Stimulated activated memory B cell treated with anti-CD40 and anti-IgM and Interleukin-4, amounts not matched to agents 10 μg/mL and 1 μg/mL and 100 μg/mL, for 72 hours (primary cell): ENCODE measurements around the gene TRPV2.

Experiments used
- ATAC-seq: fragments of 150-1000 bp; cut with Tn5 transposase; 2 replicates; pipeline ENCODE4 v1.10.0; 2021
- H3K27ac Mint-ChIP-seq: one replicate; pipeline ENCODE4 v1.8.0; 2022; ENCODE audit warnings: mild to moderate bottlenecking, mixed read lengths
- H3K27me3 Mint-ChIP-seq: one replicate; pipeline ENCODE4 v1.8.0; 2022; ENCODE audit warnings: mixed read lengths
- H3K36me3 Mint-ChIP-seq: one replicate; pipeline ENCODE4 v1.8.0; 2022; ENCODE audit warnings: mixed read lengths
- H3K4me1 Mint-ChIP-seq: one replicate; pipeline ENCODE4 v1.8.0; 2022; ENCODE audit warnings: mixed read lengths
- H3K4me3 Mint-ChIP-seq: one replicate; pipeline ENCODE4 v1.8.0; 2022; ENCODE audit warnings: mild to moderate bottlenecking, moderate library complexity, mixed read lengths
- H3K9me3 Mint-ChIP-seq: one replicate; pipeline ENCODE4 v1.8.0; 2022; ENCODE audit warnings: mixed read lengths

TRPV2 gene

DNA sequence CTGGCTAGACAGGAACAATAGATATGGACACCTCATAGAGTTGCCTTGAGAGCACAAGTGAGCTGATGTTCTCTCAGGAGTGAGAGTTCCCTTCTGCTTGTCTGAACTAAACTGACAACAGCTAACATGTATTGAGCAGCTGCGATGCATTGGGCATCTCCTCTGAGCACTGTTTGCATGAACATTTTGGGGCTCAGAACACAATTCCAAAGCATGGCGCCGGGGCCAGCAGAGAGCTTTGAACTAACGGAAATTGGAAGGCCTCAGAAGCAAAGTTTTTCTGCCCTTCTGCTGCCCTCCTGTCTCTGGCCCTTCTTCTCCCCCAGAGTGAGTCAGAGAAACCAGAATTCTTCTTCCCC, 38.1 kb downstream of the TRPV2 start:
- peaks cover 11% of the 10 kb centered on the region for H3K4me1 Mint-ChIP-seq
- peaks cover 27% of the 10 kb centered on the region for H3K36me3 Mint-ChIP-seq
- no peak overlapping the region for H3K4me3 Mint-ChIP-seq
- H3K9me3 Mint-ChIP-seq: no peaks in the 10 kb centered on the region
- no peaks in the 10 kb centered on the region for H3K27me3 Mint-ChIP-seq
- H3K27ac Mint-ChIP-seq: no peak overlapping the region
- no peak for ATAC-seq

DNA sequence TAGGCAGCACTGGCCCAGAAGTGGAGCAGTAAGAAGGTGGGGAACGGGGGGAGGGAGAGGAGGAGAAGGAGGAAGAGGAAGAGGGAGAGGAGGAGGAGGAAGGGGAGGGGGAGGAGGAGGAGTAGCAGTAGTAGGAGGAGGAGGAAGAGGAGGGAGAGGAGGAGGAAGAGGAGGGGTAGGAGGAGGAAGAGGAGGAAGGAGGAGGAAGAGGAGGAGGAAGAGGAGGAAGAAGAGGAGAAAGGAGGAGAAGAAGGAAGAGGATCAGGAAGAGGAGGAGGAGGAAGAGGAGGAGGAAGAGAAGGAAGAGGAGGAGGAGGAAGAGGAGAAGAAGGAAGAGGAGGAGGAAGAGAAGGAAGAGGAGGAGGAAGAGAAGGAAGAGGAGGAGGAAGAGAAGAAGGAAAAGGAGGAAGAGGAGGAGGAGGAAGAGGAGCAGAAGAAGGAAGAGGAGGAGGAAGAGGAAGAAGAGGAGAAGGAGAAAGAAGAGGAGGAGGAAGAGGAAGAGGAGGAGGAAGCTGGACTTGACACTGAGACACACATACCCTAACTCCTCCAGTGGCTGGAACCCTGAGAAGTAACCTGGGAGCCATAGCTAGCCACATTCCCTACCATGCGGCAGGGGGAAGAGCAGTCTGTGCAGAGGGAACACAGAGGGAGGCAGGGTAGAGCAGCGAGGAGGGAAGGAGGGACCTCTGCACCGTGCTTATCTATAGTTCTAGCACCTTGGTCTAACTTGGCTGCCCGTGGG, 40.8 kb downstream of the TRPV2 start:
- Mint-ChIP-seq H3K4me1 (no peaks in the 10 kb centered on the region), H3K4me3 (no peak overlapping the region), H3K36me3 (peaks cover 7% of the 10 kb centered on the region), H3K27me3 (no peaks in the 10 kb centered on the region), H3K27ac (no peak overlapping the region), H3K9me3 (no peaks in the 10 kb centered on the region)
- no peak for ATAC-seq

DNA sequence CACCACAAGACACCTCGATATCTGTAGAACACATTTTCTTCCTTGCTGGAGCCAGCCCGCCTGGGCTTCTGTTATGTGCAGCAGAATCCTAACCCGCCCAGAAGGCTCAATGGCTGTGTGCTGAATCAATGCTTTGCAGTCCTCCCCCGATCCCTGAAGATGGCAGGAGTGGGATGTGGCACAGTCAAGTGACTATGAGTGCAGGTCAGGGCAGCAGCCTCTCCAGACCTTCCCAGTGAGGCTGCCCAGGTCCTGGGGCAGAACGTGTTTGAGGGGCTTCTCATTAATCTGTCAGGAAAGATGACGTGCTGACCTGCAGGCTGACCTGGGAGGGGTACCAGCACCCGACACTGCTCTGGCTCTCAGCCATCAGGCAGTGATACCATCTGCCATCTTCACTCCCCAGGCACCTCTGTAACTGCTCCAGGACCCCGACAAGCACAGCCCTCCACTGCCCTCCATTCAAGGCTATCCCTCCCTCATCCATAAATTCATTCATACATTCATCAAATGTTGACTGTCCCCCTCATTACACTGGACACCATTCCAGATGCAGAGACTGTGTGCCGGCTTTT, 41.5 kb downstream of the TRPV2 start:
- Mint-ChIP-seq H3K9me3 (no peaks in the 10 kb centered on the region), H3K27ac (no peak overlapping the region), H3K4me1 (no peaks in the 10 kb centered on the region), H3K4me3 (no peak overlapping the region), H3K27me3 (no peaks in the 10 kb centered on the region), H3K36me3 (peaks cover 6% of the 10 kb centered on the region)
- no peak for ATAC-seq

DNA sequence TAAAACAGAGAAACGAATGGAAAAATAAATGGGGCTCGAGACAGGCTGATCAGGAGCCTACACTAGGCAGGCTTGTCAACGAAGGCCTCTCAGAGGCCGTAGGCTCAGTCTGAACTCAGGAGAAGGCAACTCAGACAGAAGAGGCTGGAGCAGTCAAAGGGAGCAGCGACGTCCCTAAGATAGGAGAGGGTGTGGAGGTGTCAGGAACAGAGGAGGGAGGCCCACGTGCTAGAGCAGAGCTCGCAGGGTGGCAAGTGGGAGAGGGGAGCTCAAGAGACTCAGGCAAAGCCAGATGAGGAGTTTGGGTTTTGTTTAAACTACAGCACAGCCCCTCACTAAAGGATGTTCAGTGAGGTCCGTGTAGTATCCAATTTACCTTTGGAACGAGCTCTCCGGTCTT, 43.9 kb downstream of the TRPV2 start:
- no peak for ATAC-seq
- Mint-ChIP-seq H3K27me3 (no peaks in the 10 kb centered on the region), H3K4me1 (no peaks in the 10 kb centered on the region), H3K27ac (no peak overlapping the region), H3K4me3 (no peak overlapping the region), H3K9me3 (no peaks in the 10 kb centered on the region), H3K36me3 (peaks cover 6% of the 10 kb centered on the region)

DNA sequence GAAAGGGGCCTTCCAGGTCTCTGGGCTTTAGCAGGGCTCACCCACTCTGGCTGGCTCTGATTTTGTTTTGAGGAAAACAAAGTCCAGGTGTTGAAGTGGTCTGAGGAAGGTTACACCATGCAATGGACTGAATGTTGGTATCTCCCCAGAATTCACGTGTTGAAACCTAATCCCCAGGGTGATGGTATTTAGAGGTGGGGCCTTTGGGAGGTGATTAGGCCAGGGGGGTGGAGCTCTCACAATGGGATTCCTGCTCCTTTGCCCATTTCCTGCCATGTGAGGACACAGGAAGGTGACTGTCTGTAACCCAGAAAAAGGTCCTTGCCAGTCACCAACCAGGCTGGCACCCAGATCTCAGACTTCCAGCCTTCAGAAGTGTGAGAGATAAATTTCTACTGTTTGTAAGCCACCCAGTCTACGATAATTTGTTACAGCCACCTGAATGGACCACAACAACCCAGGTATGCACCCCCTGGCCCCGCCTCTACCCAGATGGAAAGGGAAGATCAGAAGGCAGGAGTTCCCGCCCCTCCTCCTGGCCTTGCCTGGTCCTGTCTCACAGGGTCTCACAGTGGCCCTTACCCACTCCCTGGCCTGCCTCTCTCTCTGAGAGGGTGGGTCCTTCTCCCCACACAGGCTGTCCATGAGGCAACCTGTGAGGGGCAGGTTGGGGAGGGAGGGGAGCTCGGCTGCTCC, 44.6 kb downstream of the TRPV2 start:
- no peaks in the 10 kb centered on the region for H3K9me3 Mint-ChIP-seq
- peaks cover 6% of the 10 kb centered on the region for H3K36me3 Mint-ChIP-seq
- ATAC-seq: no peak
- no peaks in the 10 kb centered on the region for H3K4me1 Mint-ChIP-seq
- H3K4me3 Mint-ChIP-seq: no peak overlapping the region
- no peaks in the 10 kb centered on the region for H3K27me3 Mint-ChIP-seq
- no peak overlapping the region for H3K27ac Mint-ChIP-seq

DNA sequence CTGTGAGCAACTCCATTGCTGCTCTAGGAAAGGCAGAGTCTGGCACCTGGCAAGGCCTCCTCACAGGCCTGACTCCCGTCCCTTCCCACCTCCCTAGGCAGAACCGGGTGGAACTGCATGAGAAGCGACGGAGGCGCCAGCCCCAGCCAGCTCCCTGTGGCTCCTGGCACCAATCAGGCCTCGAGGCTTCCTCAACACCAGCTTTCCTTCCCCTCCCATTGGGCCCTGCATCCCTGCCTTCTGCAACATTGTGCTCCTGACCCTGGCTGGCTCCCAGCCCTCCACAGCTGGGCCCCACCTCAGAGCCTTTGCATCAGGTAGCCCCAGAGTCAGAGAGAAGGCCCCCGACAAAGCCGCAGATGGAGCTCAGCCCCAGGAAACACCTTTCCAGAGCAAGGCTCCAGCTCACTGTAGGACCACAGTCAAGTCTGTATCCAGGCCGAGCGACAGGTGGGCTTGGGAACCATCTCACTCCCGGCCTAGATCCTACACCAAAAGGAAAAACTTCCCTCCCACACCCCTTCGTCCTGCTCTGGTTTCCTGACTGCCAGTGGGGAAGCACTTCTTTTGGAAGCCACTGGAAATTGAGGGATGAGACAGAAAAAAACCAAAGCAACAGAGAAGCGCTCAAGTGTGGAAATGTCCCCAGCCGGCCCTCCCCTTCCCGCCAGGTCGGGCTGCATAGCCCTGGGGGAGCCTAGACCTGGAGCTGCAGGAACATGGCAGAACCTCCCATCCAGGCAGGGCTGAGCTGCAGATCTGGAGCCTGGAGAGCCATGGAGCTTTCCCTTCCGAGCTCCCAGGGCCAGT, 45.6 kb downstream of the TRPV2 start:
- H3K4me1 Mint-ChIP-seq: no peaks in the 10 kb centered on the region
- no peak overlapping the region for H3K27ac Mint-ChIP-seq
- H3K27me3 Mint-ChIP-seq: no peaks in the 10 kb centered on the region
- H3K4me3 Mint-ChIP-seq: no peak overlapping the region
- H3K9me3 Mint-ChIP-seq: no peaks in the 10 kb centered on the region
- H3K36me3 Mint-ChIP-seq: peaks cover 6% of the 10 kb centered on the region
- no peak for ATAC-seq

DNA sequence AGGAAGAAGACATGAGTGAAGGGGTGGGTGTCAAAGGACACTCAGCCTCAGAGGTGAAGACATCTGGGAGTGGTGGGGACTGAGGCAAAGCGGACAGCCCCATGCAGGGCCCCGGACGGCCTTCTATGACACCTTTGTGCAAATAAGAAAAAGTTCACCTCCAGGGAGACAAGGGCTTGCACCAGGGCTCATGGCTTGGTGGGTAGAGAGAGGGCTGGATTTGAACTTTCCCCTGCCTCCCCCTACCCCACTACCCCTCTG, 46.2 kb downstream of the TRPV2 start:
- no peak overlapping the region for H3K4me3 Mint-ChIP-seq
- H3K4me1 Mint-ChIP-seq: no peaks in the 10 kb centered on the region
- no peaks in the 10 kb centered on the region for H3K9me3 Mint-ChIP-seq
- H3K36me3 Mint-ChIP-seq: peaks cover 6% of the 10 kb centered on the region
- no peak for ATAC-seq
- H3K27ac Mint-ChIP-seq: no peak overlapping the region
- no peaks in the 10 kb centered on the region for H3K27me3 Mint-ChIP-seq

DNA sequence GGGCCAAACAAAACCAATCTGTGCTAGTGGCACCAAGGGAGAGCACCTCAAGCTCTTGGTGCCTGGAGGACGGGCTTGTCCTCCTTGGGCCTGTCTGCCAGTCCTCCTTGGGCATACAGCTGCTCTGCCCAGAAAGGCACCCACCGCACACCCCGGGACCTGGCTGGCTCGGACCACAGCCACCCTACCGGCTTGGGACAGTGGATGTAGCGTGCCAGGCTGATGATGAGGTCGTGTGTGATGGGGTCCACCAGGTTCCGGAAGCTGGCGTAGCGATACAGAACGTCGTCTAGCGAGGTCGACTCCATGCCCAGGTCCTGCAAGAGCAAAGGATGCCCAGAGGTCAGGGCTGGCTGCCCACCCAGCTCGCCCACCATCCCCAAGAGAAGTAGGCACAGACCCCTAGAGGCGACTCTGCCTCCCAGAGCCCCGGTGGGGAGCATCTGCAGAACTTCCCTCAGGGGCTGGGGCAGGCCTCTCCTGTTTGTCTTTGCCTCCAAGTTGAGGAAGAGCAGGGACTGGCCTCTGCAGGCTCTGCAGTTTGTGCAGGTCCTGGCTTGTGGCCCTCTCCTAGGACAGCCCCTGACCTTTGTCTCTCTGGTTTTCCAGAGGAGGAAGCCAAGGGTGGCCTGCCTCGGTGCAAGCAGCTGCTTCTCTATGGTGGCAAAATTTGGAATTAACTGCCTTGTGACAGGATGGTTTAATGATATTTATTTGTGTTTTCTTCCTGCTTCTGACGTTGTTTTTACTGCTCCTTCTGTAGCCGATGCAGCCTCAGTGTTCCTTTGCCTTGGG, 46.9 kb downstream of the TRPV2 start:
- no peak overlapping the region for H3K27ac Mint-ChIP-seq
- ATAC-seq: no peak
- no peaks in the 10 kb centered on the region for H3K27me3 Mint-ChIP-seq
- H3K4me3 Mint-ChIP-seq: no peak overlapping the region
- H3K4me1 Mint-ChIP-seq: no peaks in the 10 kb centered on the region
- H3K9me3 Mint-ChIP-seq: no peaks in the 10 kb centered on the region
- H3K36me3 Mint-ChIP-seq: peaks cover 2% of the 10 kb centered on the region

DNA sequence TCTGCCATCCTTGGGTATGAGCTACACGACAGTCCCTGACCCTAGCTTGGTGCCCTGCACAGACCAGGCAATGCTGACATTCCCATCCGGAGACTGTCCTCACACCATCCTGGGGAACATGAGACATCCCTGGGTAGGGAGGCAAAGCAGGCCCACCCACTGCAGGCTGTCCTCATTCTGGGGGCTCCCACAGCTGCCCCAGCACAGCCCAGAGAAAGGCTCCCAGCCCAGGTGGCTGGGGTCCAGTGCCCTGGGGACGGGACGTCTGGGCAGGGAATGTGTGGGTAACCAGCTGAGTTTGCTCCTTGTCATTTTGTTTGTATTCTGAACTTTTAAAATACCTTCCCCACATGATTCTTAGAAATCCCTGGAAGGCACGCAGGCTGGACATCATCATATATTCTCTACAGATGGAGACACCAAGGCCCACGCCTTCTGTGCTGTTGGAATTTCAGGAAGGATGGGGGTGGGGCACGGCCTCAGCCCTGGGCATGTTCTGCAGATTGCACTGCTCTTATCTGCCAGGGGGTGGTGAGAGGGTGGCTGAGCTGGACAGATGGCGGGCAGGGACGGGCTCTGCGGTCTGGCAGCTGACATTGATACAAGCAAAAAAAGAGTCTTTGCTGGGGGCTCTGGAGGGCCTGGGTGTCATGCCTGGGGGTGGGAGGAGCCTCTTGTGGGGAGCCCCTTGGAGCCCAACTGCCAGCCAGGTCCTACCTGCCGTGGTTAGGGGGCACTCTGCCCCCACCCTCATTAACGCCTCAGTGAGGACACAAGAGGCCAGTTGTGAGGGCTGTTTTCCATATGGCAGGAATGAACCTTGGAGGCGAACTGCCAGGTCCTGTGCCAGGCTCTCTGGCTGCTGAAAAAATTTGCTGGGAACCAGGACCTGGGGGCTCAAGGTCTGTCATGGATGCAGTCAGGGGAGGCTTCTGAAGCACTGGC, 48.3 kb downstream of the TRPV2 start:
- Mint-ChIP-seq H3K36me3 (no peaks in the 10 kb centered on the region), H3K9me3 (no peaks in the 10 kb centered on the region), H3K27ac (no peak overlapping the region), H3K27me3 (no peaks in the 10 kb centered on the region), H3K4me3 (no peak overlapping the region), H3K4me1 (no peaks in the 10 kb centered on the region)
- ATAC-seq: no peak

DNA sequence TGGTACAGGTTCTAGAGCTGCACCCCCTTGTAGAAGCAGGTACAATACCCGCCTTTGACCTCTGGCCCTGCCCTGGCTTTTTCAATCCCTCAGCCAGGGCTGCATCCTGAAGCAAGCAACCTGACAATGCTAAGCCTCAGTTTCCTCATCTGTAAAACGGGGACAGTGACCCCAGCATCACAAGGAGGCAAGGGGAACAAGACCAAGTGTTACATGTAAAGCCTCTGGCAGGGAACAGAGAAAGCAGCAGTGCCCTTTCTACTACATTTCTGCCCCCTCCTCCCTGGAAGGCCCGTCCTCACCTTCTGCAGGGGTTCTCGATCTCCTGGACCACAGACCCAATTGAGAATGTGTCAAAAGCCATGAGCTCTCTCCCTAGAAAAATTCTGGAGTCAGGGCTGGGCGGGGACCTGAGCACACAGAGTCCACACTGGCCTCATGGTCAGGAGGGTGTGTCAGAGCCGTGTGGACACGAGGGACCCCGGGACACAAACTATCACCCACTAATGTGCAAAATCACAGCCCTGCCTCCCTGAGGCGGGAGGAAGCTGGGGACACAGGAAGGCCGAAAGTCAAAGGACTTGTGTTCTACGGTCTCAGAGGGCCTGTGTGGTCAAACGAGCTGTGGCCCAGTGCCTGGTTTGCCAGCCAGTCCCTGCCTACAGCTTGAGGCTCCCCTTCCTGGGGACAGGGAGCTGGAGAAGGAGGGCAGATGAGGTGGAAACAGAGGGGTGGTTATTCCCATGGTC, 49.1 kb downstream of the TRPV2 start:
- Mint-ChIP-seq H3K4me3 (no peak overlapping the region), H3K27ac (no peak overlapping the region), H3K4me1 (no peaks in the 10 kb centered on the region), H3K27me3 (no peaks in the 10 kb centered on the region), H3K9me3 (no peaks in the 10 kb centered on the region), H3K36me3 (no peaks in the 10 kb centered on the region)
- ATAC-seq: no peak

DNA sequence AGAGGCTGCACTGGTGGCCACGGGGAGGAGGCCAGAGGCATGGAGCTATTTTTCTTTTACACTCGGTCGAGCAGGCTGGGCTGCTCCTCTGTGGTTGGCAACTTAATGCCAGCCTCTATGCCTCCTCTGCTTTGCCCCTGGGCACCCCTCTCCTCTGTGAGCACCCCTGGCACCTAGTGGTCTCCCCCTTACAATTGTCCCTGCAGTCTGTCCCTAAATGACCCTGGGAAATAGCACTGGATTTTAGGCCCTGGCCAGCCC, 49.6 kb downstream of the TRPV2 start:
- no peaks in the 10 kb centered on the region for H3K36me3 Mint-ChIP-seq

DNA sequence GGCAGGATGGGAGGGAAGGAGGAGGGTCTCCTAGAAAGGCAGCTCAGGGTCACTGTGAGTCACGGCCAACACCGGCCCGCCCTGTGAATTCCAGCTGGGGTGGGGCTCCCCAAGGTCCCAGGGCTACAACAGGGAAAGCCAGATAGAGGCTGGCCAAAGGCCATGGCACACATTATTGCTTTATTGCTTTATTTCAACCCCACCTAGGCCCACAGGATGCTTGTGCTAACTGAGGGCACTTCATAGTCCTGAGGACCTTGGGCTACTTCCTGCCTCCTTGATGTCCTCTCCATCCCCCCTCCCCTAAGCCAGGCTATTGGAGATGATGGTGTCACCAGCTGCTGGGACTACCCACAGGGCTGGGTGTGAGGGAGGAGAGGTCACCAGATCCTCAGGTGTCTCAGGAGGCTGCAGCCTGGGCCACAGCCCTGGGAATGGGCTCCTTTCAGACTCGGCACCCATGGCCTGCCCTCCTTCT, 50.5 kb downstream of the TRPV2 start:
- Mint-ChIP-seq H3K4me1 (no peaks in the 10 kb centered on the region), H3K36me3 (no peaks in the 10 kb centered on the region), H3K27ac (no peak overlapping the region), H3K4me3 (no peak overlapping the region), H3K27me3 (no peaks in the 10 kb centered on the region), H3K9me3 (no peaks in the 10 kb centered on the region)
- ATAC-seq: no peak

More for the DNA sequence above, 49.6 kb downstream of the TRPV2 start:
- ATAC-seq: no peak
- H3K4me3 Mint-ChIP-seq: no peak overlapping the region
- no peaks in the 10 kb centered on the region for H3K4me1 Mint-ChIP-seq
- H3K9me3 Mint-ChIP-seq: no peaks in the 10 kb centered on the region
- H3K27me3 Mint-ChIP-seq: no peaks in the 10 kb centered on the region
- H3K27ac Mint-ChIP-seq: no peak overlapping the region

DNA sequence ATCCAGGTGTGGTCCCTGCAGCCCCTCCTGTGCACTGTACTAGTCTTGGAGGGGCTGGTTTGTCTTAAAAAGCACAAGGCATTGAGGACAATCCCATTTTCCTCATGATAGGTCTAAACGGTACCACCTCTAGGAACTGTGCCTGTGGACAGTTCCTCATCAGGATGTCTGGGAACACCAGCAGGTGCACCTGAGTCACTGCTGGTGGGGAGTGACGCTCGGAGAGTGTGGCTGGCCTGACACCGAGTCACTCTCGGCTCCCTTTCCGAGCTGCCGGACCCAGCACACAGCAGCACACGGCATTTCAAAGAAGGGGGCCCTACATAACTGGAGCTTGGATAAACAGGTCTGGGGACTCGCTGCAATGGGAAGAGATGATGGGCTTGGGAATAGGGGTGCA, 51.0 kb downstream of the TRPV2 start:
- no peaks in the 10 kb centered on the region for H3K36me3 Mint-ChIP-seq
- H3K4me1 Mint-ChIP-seq: no peaks in the 10 kb centered on the region
- H3K4me3 Mint-ChIP-seq: no peak overlapping the region
- ATAC-seq: no peak
- H3K27ac Mint-ChIP-seq: no peak overlapping the region
- no peaks in the 10 kb centered on the region for H3K9me3 Mint-ChIP-seq
- no peaks in the 10 kb centered on the region for H3K27me3 Mint-ChIP-seq

DNA sequence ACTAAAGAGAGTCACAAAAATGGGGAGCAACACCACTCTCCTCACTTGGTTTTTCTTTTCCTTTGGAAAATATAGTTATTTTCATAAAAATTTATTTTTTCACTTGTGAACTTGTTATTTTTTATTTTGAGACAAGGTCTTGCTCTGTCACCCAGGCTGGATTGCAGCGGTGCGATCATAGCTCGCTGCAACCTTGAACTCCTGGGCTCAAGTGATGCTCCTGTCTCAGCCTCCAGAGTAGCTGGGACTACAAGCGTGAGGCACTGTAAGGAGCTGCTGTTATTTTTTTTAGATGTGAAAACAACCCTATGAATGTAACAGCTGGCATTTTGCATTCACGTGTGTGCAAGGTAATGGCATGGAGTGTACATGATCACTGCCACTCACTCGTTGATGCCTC, 51.7 kb downstream of the TRPV2 start:
- no peak overlapping the region for H3K27ac Mint-ChIP-seq
- no peak overlapping the region for H3K4me3 Mint-ChIP-seq
- no peaks in the 10 kb centered on the region for H3K36me3 Mint-ChIP-seq
- no peak for ATAC-seq
- H3K9me3 Mint-ChIP-seq: no peaks in the 10 kb centered on the region
- no peaks in the 10 kb centered on the region for H3K27me3 Mint-ChIP-seq
- H3K4me1 Mint-ChIP-seq: no peaks in the 10 kb centered on the region
